ENCODE results near the gene RXRG.
"Not testable (repeated sequence)": the region's sequence is repeated elsewhere in the genome, so short reads cannot be mapped to it uniquely, and the experiment has no call there.

Gene RXRG

DNA sequence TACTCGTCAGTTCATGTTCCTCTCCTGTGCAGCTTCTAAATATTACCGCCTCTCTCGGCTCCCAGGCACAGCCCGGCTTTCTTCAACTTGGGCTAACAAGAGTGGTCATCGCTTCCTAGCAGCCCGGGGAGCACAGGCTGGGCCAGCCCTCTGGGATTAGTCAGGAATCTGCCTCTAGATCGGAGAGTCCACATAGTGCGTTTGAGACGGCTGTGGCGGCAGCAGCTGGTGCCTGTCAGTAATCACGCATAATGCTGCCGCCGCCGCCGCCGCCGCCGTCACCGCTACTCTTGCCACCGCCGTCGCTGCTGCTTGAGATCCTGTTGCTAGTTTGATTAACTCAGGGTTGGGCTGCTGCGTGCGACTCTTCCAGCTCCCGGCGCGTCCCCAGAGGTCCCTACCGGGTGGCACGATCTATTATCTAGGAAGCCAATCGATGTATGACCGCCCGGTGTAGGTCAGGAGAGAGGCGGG is at the start of gene RXRG:
TSS of gene RXRG (minus strand) at position 230 of the 474 bp plus-strand sequence. CDS start 233 bp downstream, outside the sequence.
- DNase-seq, result peak; percentile 20

DNA sequence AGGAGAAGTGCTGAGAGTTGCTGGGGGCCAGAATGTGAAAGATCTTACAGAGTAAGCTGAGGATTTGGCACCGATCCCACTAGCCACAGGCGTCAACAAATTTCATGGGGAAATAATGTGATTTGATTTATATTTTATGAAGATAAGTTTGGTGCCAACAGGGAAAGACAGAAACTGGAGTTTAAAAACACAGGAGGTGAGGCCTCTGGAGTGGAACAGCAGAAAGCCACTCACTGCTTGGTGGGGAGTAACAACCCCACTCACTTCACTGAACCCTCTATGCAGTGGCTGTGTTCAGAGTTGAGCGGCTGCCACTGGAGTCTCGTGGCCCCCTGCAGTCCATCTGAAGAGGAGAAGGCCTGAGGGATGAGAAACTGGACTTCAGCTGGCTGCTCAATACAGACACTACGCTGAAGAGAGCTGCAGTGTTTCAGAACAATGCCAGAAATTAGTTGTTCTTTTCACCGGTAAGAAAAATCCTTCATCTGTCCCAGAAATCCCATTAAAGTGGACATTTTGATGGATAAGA is 48.0 kb upstream of the RXRG start:
- no peak for DNase-seq

GRCh38 chr1:165490175-165490574 is 45.2 kb upstream of the RXRG start:
- no peak for DNase-seq

DNA sequence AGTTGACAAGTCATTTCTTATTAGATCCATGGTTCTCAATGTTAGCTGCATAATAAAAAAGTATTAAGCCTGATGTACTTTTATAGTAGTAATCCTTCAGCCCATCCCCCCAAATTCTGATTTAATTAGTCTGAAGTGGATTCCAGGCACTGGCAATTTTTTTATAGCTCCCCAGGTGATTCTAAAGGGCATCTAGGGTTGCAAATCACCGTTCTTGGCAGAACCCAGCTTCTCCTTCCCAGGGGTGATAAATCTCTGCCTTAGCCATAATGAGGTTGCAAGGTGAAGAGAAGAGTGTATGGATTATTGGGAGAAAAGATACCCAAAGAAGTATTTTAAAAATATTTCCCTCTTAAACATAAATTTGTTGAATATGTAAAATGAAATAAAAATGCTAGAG is 43.0 kb upstream of the RXRG start:
- DNase-seq, result no peak

- no peak for DNase-seq
Measured at GRCh38 chr1:165486663-165487062, 41.7 kb upstream of the RXRG start.

- DNase-seq, result no peak
Measured at GRCh38 chr1:165485716-165486115, 40.8 kb upstream of the RXRG start.

DNA sequence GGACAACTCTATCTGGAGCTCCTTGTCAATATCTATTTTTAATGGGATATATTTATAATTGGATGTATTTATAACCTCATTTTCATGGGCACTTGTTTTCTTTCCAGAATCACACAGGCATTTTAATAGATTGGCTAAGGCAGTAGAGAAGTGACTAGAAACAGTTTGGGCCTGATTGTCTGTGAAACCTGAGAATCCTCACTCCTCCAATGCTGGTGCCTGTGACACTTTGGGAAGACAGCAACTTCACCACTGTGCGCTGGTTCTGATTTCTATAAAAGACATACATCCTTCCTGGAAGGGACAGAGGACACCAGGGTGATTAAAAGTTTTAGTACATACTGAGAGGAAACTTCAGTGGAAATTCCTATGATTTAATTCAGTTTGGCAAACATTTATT is 39.6 kb upstream of the RXRG start:
- DNase-seq, result no peak

DNA sequence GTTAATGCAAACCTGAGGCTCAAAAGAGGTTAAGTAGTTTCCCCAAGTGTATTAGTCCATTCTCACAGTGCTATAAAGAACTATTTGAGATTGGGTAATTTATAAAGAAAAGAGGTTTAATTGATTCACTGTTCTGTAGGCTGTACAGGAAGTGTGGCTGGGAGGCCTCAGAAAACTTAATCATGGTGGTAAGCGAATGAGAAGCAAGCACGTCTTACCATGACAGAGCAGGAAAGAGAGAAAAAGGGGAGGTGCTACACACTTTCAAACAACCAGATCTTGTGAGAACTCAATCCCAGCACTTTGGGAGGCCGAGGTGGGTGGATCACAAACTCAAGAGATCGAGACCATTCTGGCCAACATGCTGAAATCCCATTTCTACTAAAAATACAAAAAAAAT is 38.5 kb upstream of the RXRG start:
- no peak for DNase-seq

GRCh38 chr1:165481820-165482532 is 37.0 kb upstream of the RXRG start:
- DNase-seq, result peak; percentile 33 to 45

DNA sequence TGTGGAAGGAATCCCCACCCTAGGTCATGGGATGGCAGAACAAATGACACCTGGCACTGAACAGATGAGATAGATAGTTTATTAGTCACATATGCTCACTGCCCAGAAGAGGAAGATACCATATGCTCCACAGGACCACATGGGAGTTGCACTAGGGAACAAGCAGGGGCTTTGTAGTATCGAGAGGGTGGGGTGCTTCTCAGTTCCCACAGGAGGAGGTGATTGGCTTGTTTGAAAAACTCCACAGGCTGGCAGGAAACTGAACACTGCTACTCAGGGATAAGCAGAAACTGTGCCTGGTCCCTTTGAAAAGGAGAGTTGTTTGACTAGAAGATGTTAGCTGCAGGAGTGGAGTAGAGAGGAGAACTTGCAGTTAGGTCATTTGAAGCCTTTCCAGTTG is 31.9 kb upstream of the RXRG start:
- no peak for DNase-seq

DNA sequence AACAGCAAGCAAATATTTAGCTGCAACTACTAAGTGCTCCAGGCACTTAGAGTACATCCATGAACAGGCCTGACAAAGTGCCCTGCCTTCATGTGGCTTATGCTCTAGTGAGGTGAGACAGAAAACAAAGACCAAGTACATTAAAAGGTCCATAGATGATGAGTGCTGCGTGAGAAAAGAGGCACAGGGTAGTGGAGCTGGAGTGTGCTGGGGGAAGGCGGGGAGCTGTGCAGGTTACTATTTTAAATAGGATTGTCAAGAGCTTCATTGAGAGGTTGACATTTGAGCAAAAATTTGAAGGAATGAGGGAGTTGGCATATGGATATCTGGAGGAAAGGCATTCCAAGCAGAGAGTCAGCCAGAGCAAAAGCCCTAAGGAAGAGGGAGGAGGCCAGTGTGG is 29.3 kb upstream of the RXRG start:
- no peak for DNase-seq

GRCh38 chr1:165473081-165473480 is 28.2 kb upstream of the RXRG start:
- DNase-seq, result no peak

GRCh38 chr1:165468726-165469249 is 23.9 kb upstream of the RXRG start:
- no peak for DNase-seq

- DNase-seq, result no peak
Measured at GRCh38 chr1:165468253-165468652, 23.3 kb upstream of the RXRG start.

DNA sequence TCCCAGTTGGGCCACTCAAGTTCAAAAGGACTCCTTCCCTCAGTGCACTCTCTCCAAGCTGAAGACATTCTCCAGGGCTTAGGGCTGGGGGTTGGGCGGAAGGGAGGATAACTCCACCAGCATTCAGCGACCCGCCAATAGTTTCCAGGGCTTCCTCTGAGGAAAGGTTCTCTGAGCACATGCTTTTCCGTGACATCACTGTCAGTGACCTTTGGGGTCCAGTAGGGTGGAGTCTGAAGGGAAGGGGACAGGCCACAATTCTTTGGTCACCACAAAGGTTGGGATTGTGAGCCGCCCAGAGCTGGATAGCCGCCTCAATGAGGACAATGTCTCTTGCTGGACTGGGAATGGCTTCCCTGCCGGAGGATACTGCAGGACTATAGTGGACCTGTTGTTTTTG is 22.8 kb upstream of the RXRG start:
- no peak for DNase-seq

GRCh38 chr1:165463978-165464377 is 19.1 kb upstream of the RXRG start:
- DNase-seq, result no peak

GRCh38 chr1:165459683-165460082 is 14.8 kb upstream of the RXRG start:
- DNase-seq, result not testable (repeated sequence)

DNA sequence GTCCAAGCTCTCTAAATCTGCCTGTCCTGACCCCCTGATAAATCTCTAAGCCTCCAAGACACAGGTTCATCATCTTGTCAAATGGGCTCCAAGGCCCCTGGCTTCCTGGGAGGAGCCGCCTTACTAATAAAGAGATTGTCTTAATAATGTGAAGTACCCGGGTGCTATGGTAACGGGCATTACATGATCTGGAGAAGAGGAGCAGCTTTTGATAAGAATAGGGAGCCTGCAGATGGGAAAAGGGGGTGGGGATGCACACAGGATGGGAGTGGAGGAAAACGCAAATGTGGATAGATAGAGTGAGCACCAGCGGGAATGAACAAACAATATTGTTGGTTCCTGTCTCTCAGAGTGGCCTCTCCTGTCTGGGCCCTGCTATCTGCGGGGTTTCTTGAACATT is 11.9 kb upstream of the RXRG start:
- no peak for DNase-seq

- DNase-seq, result no peak
Measured at GRCh38 chr1:165456114-165456513, 11.2 kb upstream of the RXRG start.

DNA sequence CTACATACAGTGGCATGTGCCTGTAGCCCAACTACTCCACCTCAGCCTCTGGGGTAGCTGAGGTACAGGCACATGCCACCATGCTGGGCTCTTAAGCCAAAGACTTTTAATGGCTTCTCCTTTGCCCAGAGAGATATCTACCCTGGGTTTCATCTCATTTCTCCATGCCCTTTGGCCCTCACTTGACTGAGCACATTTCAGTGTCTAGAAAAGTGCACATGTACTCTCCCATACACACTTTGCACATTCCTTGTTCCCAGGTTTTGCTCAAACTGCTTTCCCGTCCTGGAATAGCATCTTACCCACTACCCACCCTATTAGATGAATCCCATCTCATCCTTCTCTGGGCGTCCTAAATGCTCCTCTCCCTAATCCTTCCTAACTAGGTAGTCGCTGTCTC is 10.2 kb upstream of the RXRG start:
- no peak for DNase-seq

- no peak for DNase-seq
Measured at GRCh38 chr1:165454091-165454610, 9.2 kb upstream of the RXRG start.

- DNase-seq, result no peak
Measured at GRCh38 chr1:165452336-165453130, 7.6 kb upstream of the RXRG start.

- DNase-seq, result no peak
Measured at GRCh38 chr1:165451691-165452090, 6.8 kb upstream of the RXRG start.

DNA sequence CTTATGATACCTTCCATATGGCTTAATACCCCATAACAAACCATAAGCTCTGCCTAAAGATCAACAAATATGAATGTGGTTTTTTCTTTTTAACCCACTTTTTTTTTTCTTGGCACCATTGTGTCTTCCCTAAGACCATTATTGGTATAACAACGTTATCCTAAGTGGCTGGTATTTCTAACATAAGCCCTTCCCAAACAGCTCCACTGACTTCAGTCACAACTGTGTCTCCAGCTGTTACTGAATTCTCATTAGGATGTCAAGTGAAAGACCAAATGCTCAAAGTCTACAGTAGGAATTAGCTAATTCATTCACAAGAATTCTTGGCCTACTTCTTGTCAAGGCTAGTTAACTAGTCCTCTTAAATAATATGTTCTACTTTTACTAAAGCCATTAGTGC is 4.2 kb upstream of the RXRG start:
- DNase-seq, result no peak

All from activated CD4-positive, alpha-beta T cell treated with anti-CD3 and anti-CD28 coated beads, Interleukin-2, amount 50 U/mL, for 48 hours (primary cell).